GM19463 (cell line): ENCODE measurements around the gene STK40.

Source experiments
- ATAC-seq: cut with Tn5 transposase; IDR thresholded peaks from one replicate; pipeline ENCODE4 v1.9.1; 2021; ENCODE audit warnings: mild to moderate bottlenecking, moderate library complexity; ENCODE audit not compliant: unreplicated experiment

STK40 gene

DNA sequence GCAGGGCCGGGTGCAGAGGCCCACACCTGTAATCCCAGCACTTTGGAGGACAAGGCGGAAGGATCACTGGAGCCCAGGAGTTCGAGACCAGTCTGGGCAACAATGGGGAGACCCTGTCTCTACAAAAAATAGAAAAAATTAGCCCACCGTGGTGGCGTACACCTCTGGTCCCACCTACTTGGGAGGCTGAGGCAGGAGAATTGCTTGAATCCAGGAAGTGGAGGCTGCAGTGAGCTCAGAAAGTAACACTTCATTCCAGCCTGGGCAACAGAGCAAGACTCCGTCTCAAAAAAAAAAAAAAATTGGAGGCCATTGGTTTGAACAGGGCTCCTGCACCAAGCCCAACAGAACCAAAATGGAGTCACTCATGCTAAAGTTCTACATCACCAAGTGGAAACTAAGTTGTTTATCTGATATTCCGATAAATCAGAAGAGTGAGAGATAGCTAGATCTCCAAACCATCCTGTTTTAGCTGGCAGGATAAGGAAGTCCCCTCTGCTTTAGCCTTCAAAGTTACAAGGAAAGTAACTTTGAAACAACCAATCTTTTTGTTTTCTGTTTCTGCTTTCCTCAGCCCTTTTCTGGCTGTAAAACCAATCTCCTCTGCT, 12.8 kb upstream of the STK40 start:
- no peak for ATAC-seq

DNA sequence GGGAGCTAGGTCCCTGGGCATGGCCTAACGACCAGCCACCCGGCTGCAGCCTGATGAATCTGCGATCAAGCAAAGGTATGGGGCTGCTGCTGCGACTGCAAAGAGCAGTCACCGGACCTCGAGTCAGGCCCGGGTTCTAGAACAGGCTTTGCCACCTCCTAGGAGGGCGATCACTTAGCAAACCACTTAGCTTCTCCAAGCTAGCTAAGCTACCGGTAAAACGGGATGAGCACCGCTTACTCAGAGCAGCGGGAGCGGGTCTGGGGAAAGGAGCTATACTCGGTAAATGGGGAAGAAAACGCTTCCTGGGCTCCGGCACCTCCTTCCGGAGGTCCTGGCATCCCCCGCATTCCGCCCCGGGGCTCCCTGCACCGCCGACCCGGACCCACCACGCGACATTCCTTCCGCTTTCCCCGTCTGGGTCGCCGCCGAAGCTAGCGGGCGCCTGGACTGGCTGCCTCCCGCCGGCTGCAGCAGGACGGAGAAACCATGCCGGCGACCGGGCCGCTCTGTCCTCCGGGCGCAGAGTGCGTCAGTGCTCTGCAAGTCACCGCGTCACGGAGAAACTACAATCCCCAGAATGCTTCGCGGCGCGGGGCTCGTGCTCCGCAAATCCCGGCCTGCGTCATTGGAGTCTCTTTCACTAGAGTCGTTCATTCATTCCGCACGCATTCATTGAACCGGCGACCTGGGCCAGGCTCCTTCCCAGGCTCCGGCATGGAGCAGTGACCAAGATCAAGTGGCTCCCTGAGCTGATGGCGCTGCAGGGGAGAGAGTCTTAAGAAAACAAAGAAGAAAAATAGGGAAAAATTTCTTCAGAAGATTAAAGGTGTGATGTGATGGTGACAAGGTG, 11.9 kb upstream of the STK40 start, which contains the start of gene LSM10:
LSM10 (minus strand) TSS at position 531 of the 853 bp plus-strand sequence. CDS start 3,779 bp downstream, outside the sequence.
- peak; percentile 95 for ATAC-seq

DNA sequence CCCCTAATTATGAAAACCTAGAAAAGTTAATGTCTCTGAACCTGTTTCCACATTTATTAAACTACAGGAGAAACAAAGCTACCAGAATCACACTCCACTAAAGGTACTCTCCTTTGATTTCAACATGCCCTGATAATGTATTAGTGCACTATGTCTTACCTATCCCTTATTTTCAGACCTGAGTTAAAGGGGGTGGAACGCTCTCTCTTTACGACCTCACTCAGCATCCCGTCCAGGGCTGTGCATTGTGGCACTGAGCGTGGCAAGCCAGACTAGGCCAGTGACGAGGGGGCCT, 11.3 kb upstream of the STK40 start:
- no peak for ATAC-seq

DNA sequence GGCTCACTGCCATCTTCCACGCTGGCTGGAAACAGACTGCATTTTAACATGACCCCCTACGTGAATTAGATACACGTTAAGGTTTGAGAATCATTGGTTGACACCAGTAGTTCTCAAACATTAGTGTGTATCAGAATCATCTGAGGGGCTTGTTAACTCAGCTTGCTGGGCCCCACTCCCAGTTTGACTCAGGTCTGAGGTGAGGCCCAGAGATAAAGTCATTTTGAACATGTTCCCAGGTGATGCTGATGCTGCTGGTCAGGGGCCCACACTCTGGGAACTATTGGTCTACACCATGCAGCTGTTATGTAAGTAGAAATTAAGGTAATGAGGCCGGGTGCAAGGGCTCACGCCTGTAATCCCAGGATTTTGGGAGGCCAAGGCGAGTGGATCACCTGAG, 10.6 kb upstream of the STK40 start:
- no peak for ATAC-seq

DNA sequence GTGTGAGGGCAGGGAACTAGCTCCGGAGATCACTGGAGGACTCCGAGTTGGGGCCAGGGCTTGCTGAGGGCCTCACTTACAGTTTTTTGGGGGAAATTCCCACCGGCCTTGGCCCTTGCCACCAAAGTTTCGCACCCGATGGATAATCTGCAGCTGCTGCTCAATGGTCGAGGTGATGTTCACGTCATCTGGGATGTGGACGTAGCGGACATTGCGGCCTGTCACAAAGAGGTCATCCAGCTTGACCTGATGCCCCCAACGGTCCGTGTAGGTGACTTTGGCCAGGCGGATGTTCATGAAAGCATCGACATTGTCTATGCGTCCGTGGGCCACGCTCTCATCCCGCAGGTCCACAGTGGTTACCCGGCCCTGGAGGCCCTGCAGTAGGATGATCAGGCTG, 8.0 kb upstream of the STK40 start:
- no peak for ATAC-seq

DNA sequence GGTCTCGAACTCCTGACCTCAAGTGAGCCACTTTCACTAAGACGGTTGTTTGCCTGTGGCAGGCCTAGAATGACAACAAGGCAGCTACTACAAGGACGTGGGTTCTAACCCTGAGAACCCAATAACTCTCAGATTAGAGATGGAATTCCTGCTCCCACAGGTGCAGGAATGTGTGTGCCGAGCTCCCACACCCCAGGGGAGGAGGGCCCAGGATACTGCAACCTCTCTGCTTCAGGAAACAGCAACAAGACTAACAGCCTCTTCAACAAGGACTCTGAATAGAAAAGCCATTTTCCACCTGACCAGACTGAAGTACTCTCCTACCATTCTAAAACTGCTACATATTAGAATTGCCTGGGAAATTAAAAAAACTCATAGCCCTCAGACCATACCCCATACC, 7.1 kb upstream of the STK40 start:
- no peak for ATAC-seq

DNA sequence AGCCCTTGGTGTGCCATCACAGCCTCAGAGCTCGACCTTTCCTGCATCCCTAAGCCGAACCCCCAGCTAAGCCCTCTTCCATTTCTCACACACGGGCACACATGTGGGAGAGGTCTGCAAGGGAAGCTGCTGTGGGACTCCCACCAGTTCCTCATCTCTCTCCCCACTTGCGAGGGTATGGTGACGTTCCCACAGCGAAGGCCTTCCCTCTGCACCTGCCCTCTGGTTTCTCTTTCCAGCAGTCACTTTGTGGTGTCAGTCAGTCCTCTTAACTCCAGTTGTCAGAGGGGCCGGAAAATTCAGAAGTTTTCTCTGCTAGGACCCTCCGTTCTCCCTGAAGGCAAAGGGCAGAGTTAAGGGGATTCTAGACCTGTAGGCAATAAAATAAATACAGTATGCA, 5.5 kb upstream of the STK40 start:
- no peak for ATAC-seq

DNA sequence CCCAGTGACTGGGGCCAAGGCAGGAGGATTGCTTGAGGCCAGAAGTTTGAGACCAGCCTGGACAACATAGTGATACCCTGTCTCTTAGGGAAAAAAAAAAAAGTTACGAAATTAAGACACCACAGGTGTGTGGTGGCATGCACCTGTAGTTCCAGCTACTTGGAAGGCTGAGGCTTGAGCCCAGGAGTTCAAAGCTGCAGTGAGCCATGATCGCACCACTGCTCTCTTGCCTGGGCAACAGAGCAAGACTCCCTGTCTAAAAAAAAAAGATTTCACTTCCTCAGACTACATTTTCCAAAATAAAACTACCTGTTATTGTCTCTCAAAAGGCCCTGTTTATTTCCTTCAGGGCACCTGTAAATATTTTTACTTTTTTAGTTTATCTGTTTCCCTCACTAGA, 4.7 kb upstream of the STK40 start:
- ATAC-seq, result no peak

DNA sequence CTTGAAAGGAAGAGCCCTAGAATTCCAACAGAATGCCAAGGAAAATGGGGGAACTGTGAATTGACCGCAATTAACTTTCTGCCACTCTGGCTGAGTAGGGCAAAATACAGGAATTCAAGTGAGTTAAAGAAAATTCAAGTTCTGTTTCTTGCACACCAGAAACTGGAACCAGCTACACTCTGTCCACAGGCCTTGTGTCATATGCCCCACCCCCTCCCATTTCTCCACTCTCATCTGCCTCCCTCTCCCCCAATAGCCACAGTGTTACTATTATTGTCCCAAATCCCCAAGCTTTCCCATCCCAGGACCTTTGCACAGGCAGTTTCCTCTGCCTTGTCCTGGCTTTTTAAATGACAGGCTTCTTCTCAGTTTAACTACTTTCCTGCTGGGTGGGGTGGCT, 4.3 kb upstream of the STK40 start:
- no peak for ATAC-seq

DNA sequence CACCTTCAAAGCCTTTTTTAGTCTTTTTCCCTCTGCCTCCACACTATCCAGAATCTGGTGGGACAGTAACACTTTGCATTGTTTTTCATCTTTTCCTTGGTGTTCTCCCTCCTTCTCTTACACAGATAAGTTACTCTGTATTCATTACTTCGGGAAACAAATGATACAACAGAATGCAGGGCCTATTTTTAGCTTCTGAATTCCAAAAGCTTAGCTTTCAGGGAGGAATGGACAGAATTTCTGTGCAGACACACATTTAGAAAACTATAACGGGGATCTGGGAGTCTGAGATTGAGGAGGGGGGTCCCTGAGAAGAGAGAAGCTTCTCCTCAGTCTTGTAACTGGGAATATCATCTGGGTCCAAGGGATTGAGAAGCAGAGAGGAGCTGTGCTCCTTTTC, 3.5 kb upstream of the STK40 start:
- ATAC-seq, result no peak

DNA sequence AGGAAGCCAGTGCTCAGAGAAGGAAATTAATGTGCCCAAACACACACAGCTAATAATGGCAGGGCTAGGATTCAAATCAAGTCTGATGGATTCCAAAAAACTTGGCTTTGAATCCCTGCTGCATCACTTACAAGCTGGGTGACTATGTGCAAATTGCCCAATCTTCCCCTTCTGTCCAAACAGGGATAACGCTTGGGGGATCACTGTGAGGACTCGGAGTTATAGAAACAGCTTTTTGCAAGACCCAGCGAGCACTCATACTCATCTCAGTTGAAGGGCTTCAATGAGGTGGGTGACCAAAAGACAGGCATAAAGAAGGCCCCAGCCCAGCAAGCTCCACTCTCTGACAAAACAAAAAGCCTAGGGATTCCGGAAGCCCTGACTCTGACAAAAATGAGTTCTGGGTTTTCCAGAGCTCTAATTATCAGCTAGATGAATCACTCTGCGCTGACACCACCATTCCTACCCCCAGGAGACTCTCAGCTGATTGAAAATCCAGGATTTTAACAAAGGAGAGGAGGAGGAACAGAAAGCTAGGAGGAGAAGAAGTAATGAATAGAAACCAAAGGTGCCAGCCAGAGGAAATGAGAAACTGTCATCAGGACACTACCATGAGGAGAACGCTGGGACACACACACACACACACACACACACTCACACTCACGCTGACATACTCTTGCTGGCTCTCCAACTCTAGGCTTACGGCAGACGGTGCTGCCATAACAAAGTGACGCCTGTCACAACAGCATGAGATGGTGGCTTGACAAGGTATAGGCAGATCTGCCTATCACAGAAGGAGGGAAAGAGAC, 1.6 kb upstream of the STK40 start:
- ATAC-seq, result no peak

DNA sequence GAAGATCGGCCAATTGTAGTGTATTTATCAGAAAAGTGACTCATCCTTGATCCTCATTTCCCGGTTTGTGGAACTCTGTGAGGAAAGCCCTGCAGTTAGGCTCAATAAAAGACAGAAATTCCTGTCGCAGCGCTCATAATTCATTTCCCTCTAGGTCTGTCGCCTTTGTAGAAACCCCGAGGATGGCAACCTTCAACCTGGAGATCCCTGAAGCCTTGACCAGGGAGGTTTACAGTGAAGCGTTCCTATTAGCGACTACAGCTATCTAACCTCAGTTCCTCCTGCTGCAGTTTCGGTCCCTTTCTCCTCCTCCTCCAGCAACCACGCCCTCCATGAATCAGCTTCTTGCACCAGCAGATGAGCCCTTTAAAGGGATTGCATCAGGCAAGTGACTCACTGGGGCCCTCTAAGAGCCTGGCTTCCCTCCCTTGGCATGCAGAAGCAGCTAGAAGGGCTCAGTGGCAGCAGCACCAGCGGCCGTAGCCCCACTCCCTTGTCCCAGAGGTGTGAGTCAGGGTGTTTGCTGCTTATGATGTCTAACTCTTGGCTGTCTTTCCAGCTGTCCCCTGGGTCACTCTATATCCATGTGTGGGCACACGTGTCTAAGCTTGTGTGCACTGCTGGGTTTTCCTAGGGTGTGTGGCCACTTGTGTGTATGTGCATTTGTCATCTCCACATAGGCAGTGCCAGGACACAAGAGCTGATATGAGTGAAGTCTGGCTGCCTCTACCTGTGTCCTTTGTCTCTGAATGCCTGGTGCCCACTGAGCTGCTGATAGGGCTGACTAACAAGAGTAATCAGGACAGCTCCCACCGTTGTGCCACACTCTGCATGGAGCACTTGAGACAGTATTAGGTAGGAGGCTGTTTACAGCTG, 779 bp upstream of the STK40 start:
- peak; percentile 54 for ATAC-seq

DNA sequence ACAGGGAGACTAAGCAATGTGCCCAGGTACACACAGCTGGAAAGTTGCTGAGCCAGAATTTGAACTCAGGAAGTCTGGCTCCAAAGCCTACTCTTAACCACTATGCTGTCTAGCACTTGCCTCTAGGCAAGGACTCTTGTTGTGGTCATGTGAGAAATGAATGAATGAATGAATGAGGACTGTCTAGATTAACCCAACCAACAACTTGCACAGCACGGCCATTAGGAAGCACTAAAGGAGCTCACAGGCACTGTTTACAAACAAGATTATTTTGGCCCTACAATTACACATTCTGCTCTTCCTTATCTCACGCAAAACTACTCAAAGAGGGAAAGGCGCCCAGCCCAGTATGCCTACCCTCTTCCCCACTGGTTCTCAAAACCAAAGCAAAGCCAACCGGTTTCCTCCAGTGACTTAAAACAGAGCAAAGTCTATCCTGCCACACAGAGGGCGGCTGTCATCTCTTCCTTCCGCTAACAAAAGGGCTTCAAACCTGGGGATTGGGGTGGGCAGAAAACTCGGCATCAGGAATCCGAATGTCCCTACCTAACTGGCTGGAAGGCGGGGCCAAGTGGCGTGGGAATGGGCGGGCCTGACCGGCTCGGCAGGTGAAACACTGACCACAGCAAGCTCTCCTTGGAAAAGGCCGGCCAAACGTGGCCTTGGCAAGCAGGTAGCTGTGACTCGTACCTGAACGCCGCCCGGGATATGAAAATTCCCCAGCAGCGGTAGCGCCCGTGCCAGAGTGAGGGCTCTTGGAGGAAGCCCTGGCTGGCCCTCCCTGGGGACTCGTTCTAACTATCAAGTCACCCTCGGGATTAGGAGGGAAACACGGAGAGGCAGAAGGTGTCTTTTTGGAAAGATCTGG, 948 bp downstream of the STK40 start:
- no peak for ATAC-seq

DNA sequence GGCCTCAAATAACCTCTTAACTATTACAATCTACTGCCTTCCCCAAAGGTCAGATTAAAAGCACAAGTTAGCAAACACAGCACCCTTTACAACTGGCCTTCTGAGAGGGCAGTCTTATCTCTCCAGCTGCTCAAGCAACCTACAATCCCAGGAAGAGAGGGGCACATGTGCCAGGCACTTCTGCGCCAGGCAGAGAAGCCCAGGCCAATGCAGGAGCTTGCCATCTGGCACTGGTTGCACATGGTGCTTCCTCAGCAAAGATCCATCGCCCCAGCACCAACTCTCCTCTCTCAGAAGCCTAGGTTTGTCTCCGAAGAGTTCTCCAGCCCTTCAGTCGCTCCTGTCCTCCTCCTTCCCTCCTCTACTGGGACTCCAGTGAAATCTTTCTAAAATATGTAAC, 2.5 kb downstream of the STK40 start:
- ATAC-seq, result no peak

DNA sequence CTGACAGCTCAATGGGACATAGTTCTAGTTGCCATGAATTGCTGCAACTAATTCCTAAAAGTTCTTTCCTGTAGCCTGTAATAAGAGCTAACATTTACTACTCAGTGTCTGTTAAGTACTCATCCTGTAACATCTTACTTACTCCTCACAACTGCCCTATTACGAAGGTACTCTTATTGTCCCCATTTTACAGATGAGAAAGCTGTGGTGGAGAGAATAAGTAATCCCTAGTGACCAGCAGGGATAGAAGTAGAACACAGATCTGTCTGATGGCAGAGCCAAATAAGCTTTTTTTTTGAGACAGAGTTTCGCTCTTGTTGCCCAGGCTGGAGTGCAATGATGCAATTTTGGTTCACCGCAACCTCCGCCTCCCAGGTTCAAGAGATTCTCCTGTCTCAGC, 3.1 kb downstream of the STK40 start:
- no peak for ATAC-seq

DNA sequence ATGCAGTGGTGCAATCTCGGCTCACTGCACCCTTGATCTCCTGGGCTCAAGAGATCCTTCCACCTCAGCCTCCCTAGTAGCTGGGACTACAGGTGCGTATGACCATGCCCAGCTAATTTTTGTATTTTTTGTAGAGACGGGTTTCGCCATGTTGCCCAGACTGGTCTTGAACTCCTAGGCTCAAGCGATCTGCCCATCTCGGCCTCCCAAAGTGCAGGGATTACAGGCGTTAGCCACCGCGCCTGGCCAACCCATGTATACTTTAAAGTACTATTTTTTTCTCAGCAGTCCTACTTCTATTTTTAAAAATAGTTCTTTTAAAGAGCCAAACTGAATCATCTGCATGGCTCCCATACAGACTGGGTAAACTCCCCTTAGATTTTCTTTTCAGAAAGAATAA, 3.5 kb downstream of the STK40 start:
- ATAC-seq, result no peak

DNA sequence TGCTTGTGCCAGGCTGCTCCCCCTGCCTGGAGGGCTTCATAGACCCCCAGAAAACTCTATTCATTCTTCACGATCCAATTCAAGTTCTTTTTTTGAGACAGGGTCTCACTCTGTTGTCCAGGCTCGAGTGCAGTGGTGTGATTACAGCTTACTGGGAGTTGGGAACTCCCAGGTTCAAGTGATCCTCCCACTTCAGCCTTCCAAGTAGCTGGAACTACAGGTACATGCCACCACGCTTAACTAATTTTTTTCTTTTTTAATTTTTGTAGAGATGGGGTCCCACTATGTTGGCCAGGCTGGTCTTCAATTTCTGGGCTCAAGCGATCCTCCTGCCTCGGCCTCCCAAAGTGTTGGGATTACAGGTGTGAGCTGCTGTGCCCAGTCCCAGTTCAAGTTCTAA, 4.3 kb downstream of the STK40 start:
- no peak for ATAC-seq

DNA sequence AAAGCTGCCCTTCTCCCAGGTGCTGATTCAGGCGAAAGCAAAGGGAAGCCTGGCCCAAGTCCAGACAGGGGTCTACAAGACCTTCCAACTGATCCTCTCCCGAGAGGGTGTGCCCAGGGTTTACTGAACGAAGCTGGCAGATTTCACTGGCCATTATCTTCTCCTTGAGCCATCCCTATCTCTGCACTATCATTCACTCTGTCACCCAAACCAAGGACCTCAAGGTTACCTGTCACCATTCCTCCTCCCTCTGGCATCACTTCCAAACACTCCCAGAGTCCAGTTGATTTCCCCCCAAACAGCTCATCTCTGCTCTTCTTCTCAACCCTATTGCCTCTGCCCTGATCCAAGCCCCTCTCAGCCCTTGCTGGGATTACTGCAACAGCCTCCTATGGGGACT, 4.9 kb downstream of the STK40 start:
- ATAC-seq, result no peak

DNA sequence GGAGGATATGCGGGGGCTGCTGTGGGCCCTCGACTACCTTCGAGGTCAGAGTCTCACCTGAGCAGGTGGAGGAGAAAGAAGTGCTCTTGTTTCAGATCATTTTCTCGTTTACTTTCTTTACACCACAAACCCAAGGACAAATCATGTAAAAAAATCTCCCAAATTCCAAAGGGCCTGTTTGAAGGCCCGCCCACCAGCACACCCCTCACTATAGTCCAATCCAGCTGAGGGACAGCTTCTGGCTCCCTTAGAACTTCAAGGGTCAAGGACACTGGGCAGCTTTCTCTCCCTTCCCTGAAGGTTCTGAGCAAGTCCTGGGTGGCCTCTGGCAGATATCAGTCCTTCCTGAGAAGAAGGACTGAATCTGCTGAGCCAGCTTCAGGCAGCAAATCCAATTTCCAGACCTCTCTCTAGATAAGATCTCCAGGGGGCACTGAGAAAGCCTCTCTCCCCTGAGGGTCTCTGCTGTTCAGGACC, 5.5 kb downstream of the STK40 start:
- no peak for ATAC-seq
